Kidney (tissue), 14 donors: ENCODE measurements around the gene B3GNT5. TPM values are rescaled to one million over a fixed set of nuclear protein-coding genes. Genes with fewer than 3 reads are reported as not detected.

ENCODE experiments used
- DNase-seq, 5 donors: peaks; one replicate each; pipeline ENCODE4 v3.0.0-alpha.2; 2013 to 2020
- FAIRE-seq: peaks from 2 replicates; lab custom pipeline; 2012; peaks lifted over from hg19 to GRCh38; lab: Jason Lieb, UNC
- H3K27ac ChIP-seq, 2 donors: one replicate each; pipeline ENCODE4 v1.7.0; 2013; ENCODE audit warnings: low read depth in 2 of 2, low read length in 2 of 2, inconsistent platforms in 1 of 2
- H3K27me3 ChIP-seq: one replicate; pipeline ENCODE4 v1.7.1; 2013; ENCODE audit warnings: low read length, inconsistent platforms; ENCODE audit not compliant: control insufficient read depth, insufficient read depth
- H3K36me3 ChIP-seq, 3 donors: one replicate each; pipeline versions ENCODE4 v1.7.0 to v1.7.1; 2013; ENCODE audit warnings: low read length in 3 of 3, control low read depth in 1 of 3, inconsistent platforms in 1 of 3; ENCODE audit not compliant: insufficient read depth in 3 of 3, control insufficient read depth in 2 of 3
- H3K4me1 ChIP-seq, 3 donors: one replicate each; pipeline versions ENCODE4 v1.7.0 to v1.7.1; 2013; ENCODE audit warnings: low read length in 3 of 3, inconsistent platforms in 1 of 3, low read depth in 1 of 3; ENCODE audit not compliant: control insufficient read depth in 2 of 3, insufficient read depth in 2 of 3
- H3K4me3 ChIP-seq, 3 donors: one replicate each; pipeline versions ENCODE4 v1.7.0 to v1.8.1; 2013; ENCODE audit warnings: low read length in 3 of 3, control low read depth in 1 of 3, inconsistent platforms in 1 of 3
- H3K9ac ChIP-seq, 3 donors: one replicate each; pipeline versions ENCODE4 v1.7.0 to v1.7.1; 2013; ENCODE audit warnings: low read length in 3 of 3, control low read depth in 1 of 3, inconsistent platforms in 1 of 3
- H3K9me3 ChIP-seq, 3 donors: one replicate each; pipeline versions ENCODE4 v1.7.0 to v1.7.1; 2013; ENCODE audit warnings: low read length in 3 of 3, control low read depth in 1 of 3, inconsistent platforms in 1 of 3; ENCODE audit not compliant: control insufficient read depth in 2 of 3, insufficient read depth in 1 of 3
- intact Hi-C: fragments of 100-400 bp; cut with DNase I; formaldehyde crosslinking; loops from one replicate; pipeline ENCODE4 v1.11.1; 2022
- polyA plus RNA-seq: library from polyadenylated mRNA; stranded (reverse); fragments of 350-450 nt; fragmentation: Illumina TruSeq; extraction: RNeasy Lipid Tissue Mini Kit (QIAGEN cat#74804); gene quantifications from one replicate; pipeline ENCODE4 v1.2.3, GENCODE V29; 2014; ENCODE audit warnings: low read depth, low replicate concordance; ENCODE audit not compliant: insufficient read depth
- total RNA-seq: library from RNA; stranded (reverse); fragmentation: NEBNext Ultra II Directional; extraction: Animal tissue kit (Norgen Biotek cat#: 25700); gene quantifications from one replicate; pipeline ENCODE4 v1.2.1, GENCODE V29; 2021
- TF ChIP-seq, protein P1 (sequence below): IDR thresholded peaks from 3 replicates; pipeline ENCODE4 v1.5.1; 2012; ENCODE audit warnings: mild to moderate bottlenecking, moderate library complexity, borderline replicate concordance; ENCODE audit not compliant: insufficient read depth; ENCODE audit errors: extremely low read depth
- donor health status: control.
- donor health status: control.
- donor health status: control.
- donor health status: control.
- donor health status: control.
- donor health status: DM: yes; HTN: yes; CAD: no.
- donor health status: Normal renal cell carcinoma (clear cell type).

The B3GNT5 gene
- total and polyA plus RNA-seq, 2 donors from 2014 or later: 2.4 to 9.9 TPM

DNA sequence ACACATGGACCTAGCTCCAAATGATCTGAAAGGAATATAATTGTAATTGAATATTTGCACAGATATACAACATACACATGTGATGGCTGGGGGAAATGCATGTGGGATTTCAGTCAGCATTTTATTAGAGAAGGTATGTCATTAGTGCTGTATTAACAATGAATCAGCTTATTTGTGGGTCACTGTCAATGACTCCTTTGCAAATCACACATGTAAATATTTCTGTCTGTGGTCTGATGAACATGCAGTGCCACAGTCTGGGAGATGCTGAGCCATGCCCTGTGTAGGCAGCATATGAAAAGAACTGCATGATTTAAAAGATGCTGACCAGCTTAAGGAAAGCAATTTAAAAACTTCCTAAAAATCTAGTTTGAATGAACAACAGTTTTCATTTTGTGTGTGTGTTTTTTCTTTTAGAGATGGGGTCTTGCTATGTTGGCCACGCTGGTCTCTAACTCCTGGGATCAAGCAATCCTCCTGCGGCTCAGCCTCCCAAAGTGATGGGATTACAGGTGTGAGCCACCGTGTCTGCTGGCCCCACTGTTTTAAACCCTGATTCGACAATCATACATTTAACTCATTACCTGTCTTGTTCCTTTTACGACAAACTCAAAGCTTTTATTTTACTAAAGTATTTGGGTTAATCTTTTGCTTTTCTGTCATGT is 803 bp upstream of the B3GNT5 start:
- H3K4me1 ChIP-seq: peaks cover 0 to 2% (median 0%) of the 10 kb centered on the region in 3 donors
- no peaks in the 10 kb centered on the region for H3K36me3 ChIP-seq
- intact Hi-C loops: no loop called here
- FAIRE-seq (no peak), DNase-seq (no peak)
- no peaks in the 10 kb centered on the region for H3K27me3 ChIP-seq
- no peak overlapping the region for H3K27ac ChIP-seq
- no peaks in the 10 kb centered on the region for H3K9me3 ChIP-seq
- TF ChIP-seq, protein P1, sequence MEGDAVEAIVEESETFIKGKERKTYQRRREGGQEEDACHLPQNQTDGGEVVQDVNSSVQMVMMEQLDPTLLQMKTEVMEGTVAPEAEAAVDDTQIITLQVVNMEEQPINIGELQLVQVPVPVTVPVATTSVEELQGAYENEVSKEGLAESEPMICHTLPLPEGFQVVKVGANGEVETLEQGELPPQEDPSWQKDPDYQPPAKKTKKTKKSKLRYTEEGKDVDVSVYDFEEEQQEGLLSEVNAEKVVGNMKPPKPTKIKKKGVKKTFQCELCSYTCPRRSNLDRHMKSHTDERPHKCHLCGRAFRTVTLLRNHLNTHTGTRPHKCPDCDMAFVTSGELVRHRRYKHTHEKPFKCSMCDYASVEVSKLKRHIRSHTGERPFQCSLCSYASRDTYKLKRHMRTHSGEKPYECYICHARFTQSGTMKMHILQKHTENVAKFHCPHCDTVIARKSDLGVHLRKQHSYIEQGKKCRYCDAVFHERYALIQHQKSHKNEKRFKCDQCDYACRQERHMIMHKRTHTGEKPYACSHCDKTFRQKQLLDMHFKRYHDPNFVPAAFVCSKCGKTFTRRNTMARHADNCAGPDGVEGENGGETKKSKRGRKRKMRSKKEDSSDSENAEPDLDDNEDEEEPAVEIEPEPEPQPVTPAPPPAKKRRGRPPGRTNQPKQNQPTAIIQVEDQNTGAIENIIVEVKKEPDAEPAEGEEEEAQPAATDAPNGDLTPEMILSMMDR: no peak
- H3K4me3 ChIP-seq: peak overlapping the region; percentile 48 to 80 (median 67)
- no peak overlapping the region for H3K9ac ChIP-seq

DNA sequence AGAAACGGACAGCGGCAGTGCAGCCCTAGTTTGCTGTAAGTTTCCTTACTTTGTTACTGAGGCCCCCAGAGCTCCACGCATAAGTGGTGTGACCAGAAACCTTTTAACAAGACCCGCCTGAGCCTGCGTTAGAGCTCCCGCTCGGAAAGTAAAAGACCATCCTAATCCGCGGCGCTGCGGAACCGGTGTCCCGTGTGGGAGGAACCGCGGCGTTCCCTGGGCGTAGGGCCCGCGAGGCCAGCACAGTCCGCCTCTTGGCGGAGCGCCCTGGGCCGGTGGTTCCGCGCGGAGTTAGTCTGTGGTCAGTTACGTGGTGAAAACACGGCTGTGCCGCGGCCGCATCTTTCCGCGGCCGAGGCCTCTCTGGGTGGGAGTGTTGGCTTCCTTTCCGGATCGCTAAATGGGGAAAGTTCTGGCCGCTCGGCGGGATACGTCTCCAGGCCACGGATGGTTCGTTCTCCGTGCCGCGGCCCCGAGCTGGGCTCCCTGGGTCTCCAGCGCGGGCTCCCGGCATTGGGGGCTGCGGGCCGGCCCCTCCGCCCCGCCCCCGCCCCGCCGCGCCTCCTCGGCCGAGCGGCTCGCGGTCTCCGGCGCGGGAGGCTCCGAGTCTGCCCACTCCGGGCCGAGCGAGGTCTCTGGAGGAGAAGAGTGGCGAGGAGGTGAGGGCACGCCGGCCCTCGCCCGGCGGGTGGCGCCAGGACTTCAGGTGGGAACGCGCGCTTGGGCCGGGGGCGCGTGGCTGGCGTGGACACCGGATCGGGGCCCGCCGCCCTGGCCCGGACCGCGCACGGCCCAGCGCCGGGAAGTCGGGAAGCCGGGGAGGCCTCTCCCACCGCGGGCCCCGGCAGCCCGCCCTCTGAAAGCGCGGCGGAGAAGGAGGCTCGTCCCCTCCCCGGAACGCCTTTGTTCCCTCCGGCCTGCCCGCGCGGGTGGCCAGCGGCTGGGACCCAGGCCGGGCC is 754 bp downstream of the B3GNT5 start:
- peak; percentile 69 to 89 (median 80) for DNase-seq
- intact Hi-C loops: no loop called here

DNA sequence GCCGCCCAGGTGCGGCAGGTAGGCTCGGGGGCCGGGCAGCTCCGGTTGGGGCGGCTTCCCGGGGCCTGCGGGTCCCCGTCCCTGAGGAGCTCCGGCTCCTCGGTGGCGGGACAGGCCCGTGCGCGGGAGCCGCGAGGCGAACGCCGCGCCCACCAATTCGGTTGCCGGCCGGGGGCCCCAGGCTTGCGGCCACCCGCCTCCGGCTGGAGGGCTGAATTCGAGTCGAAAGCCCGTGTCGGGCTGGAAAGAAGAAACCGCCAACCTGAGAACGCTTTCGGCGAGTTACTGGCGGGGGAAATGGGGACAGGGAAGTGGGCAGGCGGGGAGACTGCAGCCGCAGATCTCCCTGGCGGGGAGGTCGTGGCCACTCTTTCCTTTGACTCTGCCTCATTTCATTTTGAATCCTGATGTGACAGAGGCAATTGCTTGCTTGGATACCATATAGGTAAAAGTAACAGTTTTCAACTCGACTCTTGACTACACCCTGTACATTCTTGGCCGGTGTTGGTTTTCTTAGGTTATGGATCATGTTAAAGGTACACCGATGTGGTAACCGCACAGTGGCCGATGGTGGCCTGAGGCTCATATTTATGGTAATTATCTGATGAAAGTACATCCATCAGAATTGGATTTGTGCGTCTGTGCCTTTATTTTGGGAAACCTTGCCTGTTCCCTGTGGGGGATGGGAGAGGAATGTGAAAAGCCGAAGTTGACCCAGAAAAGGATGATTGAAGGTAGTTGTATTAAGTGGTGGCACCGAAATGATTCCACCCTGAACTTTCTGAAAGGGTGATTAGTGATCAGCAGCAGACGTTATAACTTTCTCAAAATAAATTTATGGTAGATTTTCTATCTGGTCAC is 1.7 kb downstream of the B3GNT5 start:
- H3K4me3 ChIP-seq: peak overlapping the region; percentile 59 to 92 (median 73)
- peak overlapping the region; percentile 41 to 62 (median 61) for H3K9ac ChIP-seq
- FAIRE-seq (no peak), DNase-seq (peak in 4 of 5 donors; percentile 64 to 73 (median 68))
- H3K36me3 ChIP-seq: no peaks in the 10 kb centered on the region
- TF ChIP-seq, protein P1: no peak
- H3K4me1 ChIP-seq: peaks cover 0 to 2% (median 0%) of the 10 kb centered on the region in 3 donors
- H3K9me3 ChIP-seq: no peaks in the 10 kb centered on the region
- intact Hi-C loops: no loop called here
- H3K27ac ChIP-seq: peak overlapping the region; percentile 89 to 94
- H3K27me3 ChIP-seq: no peaks in the 10 kb centered on the region

More for the DNA sequence above, 754 bp downstream of the B3GNT5 start:
- Histone ChIP-seq H3K4me3 (peak overlapping the region; percentile 85 to 93 (median 92)), H3K9me3 (no peaks in the 10 kb centered on the region), H3K27ac (peak overlapping the region; percentile 89 to 94), H3K36me3 (no peaks in the 10 kb centered on the region), H3K27me3 (no peaks in the 10 kb centered on the region), H3K9ac (peak overlapping the region; percentile 79 to 98 (median 90)), H3K4me1 (peaks cover 0 to 2% (median 0%) of the 10 kb centered on the region in 3 donors)
- FAIRE-seq: no peak
- TF ChIP-seq, protein P1: peak; percentile 27
